GM12801 (cell line): Measurements from ENCODE around the gene UQCC5.

ENCODE experiments used
- TF ChIP-seq, protein P1 (sequence below): IDR thresholded peaks from one replicate; pipeline ENCODE4 v1.5.1; 2011; ENCODE audit warnings: control low read depth; ENCODE audit not compliant: insufficient read length; ENCODE audit errors: extremely low read depth

The UQCC5 gene

DNA sequence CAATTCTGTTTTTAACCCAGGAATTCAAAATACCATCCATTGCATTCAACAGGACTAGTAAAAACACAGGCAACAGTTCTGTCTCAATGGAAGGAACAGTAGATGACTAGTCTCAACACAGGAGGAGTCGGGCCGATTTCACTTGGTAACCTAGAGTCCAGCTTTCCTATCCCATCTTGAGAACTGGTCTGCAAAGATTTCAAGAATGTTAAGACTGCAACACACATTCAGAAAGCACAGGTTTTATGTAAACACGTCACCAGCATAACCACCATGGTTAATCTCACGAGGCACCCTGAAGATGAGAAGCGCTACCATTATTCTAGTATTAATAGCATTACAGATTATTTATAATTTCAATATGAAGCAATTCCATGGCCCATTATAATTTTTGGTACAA is 22.0 kb downstream of the UQCC5 start:
- TF ChIP-seq, protein P1, sequence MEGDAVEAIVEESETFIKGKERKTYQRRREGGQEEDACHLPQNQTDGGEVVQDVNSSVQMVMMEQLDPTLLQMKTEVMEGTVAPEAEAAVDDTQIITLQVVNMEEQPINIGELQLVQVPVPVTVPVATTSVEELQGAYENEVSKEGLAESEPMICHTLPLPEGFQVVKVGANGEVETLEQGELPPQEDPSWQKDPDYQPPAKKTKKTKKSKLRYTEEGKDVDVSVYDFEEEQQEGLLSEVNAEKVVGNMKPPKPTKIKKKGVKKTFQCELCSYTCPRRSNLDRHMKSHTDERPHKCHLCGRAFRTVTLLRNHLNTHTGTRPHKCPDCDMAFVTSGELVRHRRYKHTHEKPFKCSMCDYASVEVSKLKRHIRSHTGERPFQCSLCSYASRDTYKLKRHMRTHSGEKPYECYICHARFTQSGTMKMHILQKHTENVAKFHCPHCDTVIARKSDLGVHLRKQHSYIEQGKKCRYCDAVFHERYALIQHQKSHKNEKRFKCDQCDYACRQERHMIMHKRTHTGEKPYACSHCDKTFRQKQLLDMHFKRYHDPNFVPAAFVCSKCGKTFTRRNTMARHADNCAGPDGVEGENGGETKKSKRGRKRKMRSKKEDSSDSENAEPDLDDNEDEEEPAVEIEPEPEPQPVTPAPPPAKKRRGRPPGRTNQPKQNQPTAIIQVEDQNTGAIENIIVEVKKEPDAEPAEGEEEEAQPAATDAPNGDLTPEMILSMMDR: no peak

DNA sequence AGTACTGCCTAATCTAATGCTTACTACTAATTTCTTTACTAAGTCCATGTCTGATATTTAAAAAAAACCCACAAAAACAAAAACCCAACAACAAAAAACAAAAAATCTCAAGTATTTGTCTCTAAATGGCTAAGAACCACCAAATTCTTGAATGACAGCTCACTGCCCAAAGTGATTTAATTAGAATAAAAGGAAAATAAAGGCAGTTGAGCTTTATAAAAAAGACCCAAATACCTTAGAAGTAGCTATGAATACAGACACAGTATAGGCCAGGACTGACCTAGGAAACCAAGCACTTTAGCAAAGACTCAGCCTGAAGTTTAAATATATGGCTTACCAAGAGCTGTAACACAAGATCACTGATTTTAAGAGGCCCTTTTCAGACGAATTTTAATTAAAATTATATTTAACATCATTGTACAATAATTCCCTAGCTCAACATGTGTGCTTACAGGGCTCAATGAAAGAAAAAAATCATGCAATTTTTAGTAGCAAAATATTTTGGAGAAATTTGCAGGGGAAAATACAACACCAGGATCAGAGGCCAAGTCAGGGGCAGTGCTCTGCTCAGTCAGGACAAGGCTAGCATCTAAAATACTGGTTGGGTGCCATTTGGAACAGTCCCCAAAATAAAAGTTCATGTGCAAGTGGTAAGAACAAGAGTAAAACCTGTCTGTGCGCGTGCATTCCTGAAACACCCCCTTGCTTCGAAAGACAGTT is 24.8 kb downstream of the UQCC5 start:
- TF ChIP-seq, protein P1: no peak

DNA sequence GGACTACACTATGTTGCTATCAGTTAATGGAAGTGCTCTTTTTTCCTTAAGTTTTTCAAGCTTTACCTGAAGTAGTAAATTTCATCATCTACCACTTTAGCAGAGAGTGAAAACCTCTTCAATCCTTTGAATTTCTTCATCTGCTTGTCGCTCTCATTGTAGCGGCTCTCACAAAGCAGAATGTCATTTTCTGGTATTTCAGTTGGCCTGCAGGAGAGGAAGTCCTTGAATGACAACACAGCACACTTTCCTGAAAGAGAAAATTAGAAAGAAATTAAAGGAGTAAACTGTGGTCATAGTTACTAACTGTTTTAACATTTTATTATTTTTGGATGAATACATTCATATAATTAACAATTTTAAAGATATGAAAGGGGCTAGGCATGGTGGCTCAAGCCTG is 27.6 kb downstream of the UQCC5 start:
- TF ChIP-seq, protein P1: no peak

DNA sequence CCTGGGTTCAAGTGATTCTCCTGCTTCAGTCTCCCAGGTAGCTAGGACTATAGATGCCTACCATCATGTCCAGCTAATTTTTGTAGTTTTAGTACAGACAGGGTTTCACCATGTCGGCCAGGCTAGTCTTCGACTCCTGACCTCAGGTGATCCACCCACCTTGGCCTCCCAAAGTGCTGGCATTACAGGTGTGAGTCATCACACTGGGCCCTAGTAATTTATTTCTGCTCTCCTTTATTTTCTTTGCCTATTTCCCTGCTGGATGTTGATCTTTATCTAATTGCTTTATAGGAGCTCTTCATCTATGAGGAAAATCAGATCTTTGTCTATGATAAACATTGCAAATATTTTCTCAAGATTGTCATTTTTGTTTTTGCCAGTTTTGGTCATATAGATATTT is 31.7 kb downstream of the UQCC5 start:
- TF ChIP-seq, protein P1: no peak

DNA sequence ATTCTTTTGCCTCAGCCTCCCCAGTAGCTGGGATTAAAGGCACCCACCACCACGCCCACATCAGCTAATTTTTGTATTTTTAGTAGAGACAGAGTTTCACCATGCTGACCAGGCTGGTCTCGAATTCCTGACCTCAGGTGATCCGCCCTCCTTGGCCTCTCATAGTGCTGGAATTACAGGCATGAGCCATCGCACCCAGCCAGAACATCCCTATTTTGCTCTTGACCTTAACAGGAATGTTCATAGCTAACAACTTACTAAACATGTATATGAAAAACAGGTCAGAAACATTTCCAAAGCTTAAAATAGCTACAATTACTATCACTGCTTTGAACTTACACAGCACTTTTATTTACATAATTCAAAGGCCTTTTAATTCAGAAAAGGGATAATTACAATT is 33.7 kb downstream of the UQCC5 start:
- TF ChIP-seq, protein P1: no peak

DNA sequence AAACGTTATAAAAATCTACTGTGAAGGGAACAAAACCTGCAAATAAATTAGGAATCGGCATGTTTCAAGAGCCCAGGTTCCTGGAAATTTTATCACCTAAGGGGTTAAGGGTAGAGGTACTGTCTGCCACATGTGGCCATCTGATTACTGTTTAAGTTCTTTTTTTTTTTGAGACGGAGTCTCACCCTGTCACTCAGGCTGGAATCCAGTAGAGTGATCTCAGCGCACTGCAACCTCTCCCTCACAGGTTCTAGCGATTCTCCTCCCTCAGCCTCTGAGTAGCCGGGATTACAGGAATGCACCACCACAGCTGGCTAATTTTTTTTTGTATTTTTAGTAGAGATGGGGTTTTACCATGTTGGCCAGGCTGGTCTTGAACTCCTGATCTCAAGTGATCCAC is 35.8 kb downstream of the UQCC5 start:
- TF ChIP-seq, protein P1: no peak

DNA sequence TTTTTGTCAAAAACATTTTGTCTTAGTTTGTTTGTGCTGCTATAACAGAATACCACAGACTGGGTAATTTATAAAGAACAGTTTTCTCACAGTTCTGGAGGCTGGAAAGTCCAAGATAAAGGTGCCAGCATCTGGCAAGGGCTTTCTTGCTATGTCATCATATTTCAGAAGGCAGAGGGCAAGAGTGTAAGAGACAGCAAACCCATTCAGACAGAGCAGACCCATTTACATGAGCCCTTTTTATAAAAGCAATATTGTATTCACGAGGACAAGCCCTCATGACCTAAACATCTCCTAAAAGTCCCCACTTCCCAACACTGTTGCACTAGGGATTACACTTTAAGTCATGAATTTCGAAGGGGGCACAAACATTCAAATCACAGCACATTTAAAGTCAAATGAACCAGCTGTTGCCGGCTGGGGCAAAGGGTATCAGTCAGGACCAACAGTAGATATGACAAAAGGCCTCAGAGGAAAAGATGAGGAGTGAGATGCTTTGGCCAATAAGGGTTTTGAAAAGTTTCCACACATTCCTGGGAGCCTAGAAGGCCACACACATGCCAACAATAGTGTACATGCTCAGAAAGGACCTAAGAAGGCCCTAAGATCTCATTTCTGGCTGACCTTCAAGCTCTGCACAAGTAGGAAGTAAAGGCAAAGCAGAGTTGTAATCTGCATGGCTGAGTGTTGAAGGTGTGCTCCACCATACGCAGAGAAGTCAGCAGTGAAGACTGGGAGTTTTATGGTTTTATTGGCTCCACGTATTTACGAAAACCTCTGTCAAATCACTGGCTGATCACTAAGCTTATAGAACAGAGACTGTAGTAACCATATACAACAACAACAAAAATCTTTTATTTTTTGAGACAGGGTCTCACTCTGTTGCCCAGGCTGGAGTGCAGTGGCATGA is 37.9 kb downstream of the UQCC5 start:
- TF ChIP-seq, protein P1: no peak
